GM20000 (cell line): ENCODE measurements around the gene FIG4.

Experiments used
- DNase-seq: peaks from one replicate; pipeline ENCODE4 v3.0.0; 2012; ENCODE audit warnings: low spot score
- CTCF ChIP-seq: IDR thresholded peaks from 2 replicates; pipeline ENCODE4 v1.5.1; 2012; ENCODE audit warnings: mild to moderate bottlenecking, control low read depth; ENCODE audit errors: extremely low read depth, missing control alignments

FIG4 gene

DNA sequence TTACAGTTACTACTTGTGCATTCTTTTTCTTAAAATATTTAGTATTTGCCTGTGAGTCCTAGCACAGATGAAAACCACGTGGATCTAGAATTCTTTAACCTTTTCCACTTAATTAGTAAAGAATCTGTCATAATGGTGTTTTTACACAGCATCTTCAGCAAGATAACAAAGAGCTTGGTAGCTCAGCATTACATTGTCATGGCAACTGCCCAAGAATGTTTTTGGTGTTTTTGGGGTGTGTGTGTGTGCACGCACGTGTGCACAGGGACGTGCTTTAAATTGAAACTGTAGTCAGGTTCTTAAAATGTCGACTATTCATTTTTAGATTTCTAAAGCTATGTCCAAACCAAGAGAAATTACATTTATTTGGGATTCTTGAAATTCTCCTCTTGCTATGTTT lies 108.0 kb downstream of the FIG4 start:
- no peak for TF ChIP-seq CTCF
- no peak for DNase-seq

- no peak for DNase-seq
- no peak for TF ChIP-seq CTCF
Observed at GRCh38 chr6:109799664-109800063, 108.6 kb downstream of the FIG4 start.

DNA sequence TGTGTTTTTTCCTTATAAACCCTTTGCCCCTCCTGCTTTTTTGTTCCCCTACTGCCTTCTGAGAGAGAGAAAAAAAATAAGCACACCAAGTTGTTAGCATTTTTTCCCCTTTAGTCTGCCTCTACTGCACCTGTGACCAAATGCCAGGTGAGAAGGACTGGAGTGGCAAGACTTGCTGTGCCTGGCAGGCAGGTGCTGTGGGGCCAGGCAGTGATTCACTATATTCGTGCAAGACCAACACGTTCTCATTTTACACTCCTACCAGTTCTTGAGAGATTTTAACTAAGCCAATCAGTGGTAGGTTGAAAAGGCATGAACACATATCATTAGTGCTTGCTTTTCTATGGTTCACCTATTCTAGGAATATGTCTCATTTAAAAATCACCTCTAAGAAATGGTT lies 109.7 kb downstream of the FIG4 start:
- no peak for DNase-seq
- no peak for TF ChIP-seq CTCF

DNA sequence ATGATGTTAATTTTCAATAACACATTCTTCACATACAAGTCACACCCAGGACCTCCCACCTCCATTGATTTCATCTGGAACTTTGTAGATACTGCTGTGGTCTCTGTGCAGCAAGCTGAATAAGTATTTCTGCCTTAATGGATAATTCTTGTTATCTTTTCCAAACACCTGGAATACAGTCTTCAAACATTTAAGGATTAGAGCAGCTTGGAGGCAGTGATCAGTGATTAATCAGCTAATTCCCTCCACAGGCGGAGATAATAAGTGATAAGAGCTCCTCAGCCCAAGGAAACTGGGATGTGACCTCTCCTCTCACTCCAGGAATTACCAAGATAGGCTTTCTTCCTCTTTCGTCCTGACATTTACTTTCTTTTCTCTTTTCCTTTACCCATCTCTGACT lies 110.7 kb downstream of the FIG4 start:
- TF ChIP-seq CTCF = no peak
- DNase-seq = no peak

DNA sequence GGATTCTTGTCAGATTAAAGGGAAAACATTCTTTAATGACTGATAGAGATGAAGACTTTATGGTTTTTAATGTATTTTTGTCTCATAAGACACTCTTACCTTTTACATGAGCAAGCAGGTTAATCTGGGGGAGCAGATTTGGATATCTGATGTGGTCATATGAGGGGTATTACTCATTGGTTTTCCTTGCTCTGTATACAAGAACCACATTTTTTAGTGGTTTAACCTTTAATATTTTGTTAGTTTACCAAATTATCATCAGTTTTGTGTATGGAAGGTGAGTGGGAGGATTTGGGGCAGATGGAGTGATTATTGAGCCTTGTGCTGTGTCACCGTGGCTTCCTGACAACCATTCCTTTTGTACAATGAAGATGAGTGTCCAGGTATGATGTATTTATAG lies 112.9 kb downstream of the FIG4 start:
- DNase-seq = no peak
- no peak for TF ChIP-seq CTCF

DNA sequence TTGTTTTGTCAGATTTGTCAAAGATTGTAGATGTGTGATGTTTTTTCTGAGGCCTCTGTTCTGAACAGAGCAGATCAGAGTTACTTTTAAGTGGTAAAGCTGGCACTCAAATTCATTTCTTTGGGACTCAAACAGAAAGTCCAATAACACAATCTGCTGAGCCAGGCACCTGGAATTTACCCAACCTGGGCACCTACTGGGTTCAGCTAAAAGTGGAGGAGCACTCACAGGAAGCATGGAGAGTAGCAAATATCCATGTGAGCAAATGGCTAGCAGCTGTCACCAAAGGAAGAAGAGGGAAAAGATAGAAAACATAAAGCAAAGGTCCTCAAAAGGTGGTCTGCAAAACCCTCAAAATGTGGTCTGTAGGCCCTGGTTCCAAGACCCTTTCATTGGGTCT lies 116.8 kb downstream of the FIG4 start:
- TF ChIP-seq CTCF = no peak
- DNase-seq = no peak

GRCh38 chr6:109808837-109809236 lies 117.7 kb downstream of the FIG4 start:
- no peak for DNase-seq
- no peak for TF ChIP-seq CTCF
